ENCODE measurements around the gene NGF.

- TF ChIP-seq CTCF (IDR thresholded peaks at IDR 0.05) (no peak), POLR2A (IDR thresholded peaks at IDR 0.05) (no peak)
These were observed 15.4 kb downstream of the NGF start for GRCh38 chr1:115322631-115323030.

Measured in adrenal gland (tissue), 5 donors.